GM19239 (cell line): ENCODE data around the gene CAMKV.

Source experiments
- DNase-seq: peaks from one replicate; pipeline ENCODE4 v3.0.0; 2011; ENCODE audit warnings: low spot score; ENCODE audit not compliant: insufficient read length
- FAIRE-seq: peaks from 2 replicates; lab custom pipeline; 2011; peaks lifted over from hg19 to GRCh38; lab: Jason Lieb, UNC

CAMKV gene

DNA sequence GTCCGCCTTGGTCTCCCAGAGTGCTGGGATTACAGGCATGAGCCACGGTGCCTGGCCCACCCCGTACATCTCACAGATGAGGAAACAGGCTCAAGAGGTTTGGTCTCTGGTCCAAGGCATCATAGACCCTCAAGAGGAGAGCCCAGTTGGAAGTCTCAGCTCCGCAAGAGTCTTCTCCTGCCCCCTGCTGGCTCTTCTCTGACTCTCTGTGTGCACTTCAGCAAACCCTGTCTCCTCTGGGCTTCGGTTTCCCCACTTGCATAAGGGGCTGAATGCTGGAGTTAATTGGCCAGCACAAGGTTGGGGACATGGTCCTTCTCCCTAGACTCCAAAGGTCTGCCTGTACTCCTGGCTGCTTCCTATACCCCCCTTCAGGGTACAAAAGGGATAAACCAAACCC is 30.1 kb upstream of the CAMKV start:
- FAIRE-seq (no peak), DNase-seq (no peak)

DNA sequence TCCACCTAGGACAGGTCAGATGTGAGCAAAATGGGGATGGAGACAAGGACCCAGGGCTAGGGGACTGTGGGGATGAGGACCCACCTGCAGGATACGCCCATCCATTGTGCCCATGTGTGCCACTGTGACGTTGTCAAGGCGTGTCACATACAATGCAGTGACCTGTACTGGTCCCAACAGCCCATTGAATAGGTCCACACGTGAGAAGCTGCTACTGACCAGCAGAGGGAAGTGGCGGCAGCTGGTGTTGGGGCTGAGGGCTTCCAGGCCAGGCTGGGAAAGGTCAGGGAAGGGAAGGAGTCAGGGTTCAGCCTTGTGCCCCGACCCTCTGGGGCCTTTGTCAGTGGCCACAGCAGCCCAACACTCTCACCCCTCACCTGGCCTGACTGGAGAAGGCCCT is 29.3 kb upstream of the CAMKV start:
- DNase-seq, result no peak
- no peak for FAIRE-seq

DNA sequence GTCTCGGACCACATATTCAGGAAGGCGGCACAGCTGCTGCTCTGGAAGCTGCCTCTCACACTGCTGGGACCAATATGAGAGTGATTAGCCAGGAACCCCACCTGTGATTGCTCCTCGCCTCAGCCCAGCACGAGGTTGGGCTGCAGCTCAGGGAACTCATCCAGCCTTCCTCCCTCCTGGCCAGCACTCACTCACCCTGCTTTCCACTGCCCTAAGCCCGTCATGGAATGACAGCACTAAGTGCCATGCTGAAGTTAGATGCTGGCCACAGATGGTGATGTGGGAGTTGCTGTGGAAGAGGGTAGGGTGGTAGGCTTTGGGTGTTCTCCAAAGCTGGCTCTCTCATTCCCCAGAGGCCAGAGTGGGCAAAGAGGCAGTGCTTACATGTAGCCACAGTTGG is 26.6 kb upstream of the CAMKV start:
- FAIRE-seq (no peak), DNase-seq (no peak)

DNA sequence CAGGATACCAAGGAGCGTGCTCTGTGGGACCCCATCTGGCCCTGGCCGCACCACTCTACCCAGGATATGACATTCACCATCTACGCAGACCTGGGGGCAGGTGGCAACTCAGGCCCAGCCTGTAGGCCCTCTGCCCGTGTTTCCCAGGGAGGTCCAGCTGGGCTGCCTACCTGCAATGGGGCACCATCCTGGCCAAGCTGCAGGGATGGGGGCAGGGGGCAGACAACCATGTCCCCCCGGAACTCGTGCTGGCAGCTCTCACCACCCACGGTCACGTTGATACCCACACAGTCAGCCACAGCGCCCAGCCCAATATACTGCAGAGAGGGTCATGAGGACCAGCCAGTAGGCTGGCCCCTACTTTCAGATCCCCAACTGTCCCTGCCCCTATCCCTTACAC is 26.1 kb upstream of the CAMKV start:
- no peak for FAIRE-seq

DNA sequence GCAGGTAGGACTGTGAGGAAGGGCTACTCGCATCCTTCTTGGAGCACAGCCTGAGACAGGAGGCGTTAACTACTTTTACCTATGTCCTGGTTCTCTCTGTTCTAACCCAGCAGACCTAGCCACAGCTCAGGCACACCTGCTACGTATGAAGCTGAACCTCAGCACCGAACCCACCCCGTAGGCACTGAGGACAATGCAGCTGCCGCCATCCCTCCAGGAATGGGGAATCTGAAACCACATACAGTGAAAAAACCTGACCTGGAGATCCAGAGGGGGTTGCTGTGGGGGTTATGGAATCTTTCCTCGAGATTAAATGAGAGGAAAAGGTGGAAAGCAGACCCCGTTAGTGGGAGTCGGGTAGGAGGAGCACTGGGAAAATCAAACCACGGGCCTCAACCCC is 19.6 kb upstream of the CAMKV start:
- no peak for DNase-seq
- FAIRE-seq, result no peak

More for the DNA sequence above, 26.1 kb upstream of the CAMKV start:
- DNase-seq, result no peak

DNA sequence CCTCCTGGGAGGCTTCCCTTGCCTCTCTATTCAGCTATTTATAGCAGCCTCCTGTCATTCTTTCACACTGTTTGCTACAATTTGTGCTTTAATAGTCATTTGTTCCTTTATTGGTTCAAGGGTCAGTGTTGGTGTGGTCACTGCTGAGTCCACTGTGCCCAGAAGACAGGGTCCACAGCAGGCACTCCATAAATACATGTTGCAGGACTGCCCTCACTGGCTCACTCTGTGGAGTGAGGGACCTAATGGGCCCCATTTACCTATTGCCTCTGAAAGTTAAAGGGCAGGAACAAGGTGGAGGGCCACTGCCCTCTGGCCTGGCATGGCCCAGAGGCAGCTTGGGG is 17.2 kb upstream of the CAMKV start:
- DNase-seq, result no peak
- FAIRE-seq, result no peak

DNA sequence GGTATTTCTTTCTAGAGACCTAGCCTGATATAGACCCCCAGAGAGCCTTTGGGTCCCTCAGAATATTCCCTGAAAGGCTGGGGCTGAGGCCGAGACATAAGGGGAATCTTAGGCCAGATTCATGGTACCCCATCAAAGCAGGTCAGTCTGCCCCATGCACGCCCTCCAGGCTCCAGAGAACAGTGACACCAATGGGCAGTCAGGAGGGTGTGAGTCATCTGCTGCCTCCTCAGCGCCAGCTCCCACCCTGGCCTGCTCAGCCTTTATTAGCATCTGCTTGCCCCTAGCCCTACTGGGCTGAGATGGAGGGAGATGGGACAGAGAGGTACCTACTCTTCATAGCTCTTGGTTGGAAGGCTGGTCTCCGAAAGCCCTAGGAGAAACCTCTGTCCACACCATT is 14.3 kb upstream of the CAMKV start:
- FAIRE-seq, result no peak
- no peak for DNase-seq

DNA sequence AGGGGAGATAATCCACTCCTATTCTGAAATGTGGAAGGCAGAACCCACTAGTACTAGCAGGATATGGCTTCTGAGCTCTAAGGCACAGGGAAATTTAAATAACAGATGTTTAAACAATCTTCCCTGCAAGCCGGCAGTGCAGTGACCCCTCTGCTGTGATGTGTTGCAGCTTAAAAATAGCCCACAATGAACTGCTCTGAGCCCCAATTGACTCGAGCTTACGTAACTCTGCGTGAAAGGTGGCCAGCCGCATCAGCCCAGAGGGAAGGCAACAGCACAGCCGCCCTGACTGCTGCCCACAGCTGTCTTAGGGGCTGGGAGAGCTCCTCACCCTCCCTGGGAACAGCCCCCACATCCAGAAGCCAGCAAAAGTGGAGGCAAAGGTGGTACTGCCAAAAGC is 12.5 kb upstream of the CAMKV start:
- no peak for DNase-seq
- FAIRE-seq, result no peak

DNA sequence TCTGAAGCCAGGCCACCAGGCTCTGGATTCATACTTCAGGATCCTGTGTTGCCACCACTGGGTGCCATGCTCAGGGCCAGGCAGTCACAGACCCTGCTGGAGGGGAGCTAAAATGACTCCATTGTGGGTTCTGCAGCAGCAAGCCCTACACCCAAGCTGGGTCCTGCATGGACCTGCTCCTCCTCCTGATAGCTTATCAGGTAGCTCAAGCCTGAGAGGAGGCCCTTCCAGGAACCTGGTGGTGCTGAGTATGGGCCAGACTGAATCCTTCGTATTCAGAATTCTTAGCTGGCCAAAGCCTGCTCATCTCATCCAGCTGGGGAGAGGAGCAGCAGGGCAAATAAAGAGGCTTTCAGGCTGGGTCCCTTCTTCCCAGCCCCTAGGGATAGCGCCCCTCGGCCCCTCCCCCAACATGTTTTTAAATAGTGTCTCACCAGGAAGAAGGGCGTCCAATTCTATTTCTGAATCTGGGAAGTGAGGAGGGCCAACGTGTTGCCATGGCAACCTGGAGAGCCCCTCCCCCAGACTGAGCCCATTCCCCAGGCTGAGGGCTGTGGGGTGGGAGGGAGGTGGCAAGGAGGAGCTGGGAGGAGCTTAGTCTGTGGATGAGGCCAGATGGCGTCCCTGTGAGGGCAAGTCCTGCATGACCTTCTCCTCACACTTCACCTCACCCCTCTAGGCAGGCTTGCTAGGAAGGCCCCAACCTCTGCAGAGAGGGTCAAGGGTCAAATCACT is 11.0 kb upstream of the CAMKV start:
- FAIRE-seq (no peak), DNase-seq (no peak)

DNA sequence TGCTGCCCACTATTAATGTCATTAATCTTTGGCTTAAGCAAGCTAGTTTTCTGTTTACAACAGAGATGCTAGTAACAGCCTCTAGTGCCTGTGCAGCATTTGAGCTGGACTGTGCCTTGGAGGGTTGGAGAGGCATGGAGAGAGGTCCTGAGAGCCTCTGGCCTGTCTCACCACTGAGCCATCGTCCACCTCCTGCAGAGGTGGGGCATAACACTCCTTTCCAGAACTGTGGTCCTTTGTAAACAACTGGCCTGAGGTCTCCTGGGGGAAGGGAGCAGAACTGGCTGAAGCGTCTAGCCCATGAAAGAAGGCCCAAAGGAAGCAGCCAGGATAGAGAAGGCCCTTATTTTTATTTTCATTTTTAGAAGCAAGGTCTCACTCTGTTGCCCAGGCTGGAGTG is 10.0 kb upstream of the CAMKV start:
- DNase-seq (no peak), FAIRE-seq (no peak)

DNA sequence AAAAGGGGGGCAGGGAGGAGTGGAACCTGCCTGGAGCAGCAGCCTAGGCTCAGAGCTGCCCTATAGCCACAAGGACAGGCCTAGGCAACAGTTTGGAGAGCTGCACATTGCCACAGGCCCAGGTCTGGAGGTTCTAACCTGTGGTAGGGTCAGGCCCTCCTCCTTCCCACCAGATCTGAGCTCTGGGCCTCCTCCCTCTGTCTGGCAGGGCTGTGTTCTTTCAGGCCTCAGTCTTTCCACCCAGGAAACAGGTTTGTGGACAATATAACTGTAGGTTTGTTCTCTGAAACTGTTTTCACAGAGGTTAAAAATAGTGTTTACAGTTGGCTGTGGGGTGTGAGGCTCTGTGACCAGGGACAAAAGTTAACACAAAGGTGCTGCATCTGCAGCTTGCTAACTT is 9.0 kb upstream of the CAMKV start:
- FAIRE-seq (no peak), DNase-seq (no peak)

DNA sequence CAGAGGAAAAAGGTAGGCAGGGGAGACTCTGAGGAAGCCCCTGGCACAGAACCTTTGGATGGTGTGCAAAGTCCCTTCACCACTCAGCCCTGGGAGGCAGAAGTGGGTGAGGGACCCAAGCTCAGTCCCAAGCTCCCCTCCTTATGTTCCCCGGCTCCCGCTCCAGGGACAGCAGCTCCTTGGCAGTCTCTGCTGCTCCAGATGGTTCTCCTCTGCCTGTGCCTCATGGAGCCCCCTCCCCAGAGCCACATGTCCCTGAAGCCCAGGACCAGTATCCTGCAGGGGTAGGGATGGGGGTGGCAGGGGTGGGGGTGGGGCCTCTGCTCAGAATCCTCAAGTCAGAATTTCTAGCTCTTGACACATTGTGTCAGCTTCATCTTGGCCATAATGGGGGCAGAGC is 8.0 kb upstream of the CAMKV start:
- FAIRE-seq, result no peak
- no peak for DNase-seq

DNA sequence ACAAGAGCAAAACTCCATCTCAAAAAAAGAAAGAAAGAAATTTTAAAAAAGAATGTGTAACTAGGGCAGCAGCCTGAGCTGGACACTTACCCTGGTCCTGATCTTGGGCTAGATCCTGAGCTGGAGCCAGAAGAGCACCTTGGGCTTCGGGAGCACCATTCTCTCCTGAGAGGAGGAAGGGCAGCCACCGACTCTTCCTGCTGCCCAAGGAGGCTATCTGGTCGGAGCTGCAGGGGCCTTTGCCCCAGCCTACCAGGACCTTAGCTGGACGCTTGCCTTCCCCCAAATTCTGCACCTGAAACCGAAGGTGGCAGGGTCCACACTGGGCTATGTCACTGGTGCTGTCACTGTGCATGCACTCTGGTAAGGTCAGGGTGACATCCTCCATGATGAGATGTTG is 6.9 kb upstream of the CAMKV start:
- no peak for FAIRE-seq
- DNase-seq, result no peak

DNA sequence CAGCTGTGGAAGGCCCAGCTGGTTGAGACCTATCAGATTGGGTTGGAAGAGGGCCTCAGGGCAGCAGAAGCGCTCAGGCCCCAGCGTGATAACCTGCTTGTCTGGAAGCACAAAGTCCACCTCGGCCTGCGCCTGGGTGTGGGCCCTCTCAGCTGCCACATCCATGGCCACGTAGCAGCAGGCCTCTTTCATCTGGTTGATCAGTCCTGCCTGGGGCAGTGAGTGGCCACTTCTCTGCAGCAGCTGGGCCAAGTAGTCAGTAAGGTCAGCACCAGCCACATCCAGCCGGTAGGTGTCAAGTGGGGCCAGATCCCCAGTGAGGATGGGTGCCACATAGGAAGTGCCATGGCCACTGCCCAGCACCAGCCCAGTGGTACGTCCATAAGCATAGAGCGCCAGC is 3.9 kb upstream of the CAMKV start:
- no peak for DNase-seq
- FAIRE-seq, result no peak

DNA sequence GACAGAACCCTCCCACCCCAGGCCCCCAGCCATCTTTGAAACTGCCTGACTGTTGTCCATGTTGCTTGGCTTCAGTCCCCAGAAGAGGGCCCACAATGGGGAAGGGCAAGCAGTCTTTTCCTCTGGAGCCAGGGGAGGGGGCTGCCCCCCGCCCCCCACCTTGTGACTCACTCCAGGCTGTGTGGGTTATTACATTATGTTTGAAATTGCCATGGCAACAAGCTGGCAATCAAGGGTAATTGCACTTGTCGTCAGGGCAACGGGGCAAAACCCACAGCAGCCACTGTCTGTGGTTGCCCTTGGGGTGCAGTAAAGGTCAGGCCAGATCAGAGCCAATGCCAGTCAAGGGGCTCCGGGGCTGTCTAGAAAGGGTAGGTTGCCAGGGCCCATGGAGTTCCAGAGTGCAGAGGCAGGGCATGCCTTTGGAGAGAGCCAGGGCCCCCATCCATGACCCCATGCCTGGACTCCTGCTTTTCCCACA is 3.1 kb upstream of the CAMKV start:
- no peak for FAIRE-seq
- DNase-seq, result no peak

DNA sequence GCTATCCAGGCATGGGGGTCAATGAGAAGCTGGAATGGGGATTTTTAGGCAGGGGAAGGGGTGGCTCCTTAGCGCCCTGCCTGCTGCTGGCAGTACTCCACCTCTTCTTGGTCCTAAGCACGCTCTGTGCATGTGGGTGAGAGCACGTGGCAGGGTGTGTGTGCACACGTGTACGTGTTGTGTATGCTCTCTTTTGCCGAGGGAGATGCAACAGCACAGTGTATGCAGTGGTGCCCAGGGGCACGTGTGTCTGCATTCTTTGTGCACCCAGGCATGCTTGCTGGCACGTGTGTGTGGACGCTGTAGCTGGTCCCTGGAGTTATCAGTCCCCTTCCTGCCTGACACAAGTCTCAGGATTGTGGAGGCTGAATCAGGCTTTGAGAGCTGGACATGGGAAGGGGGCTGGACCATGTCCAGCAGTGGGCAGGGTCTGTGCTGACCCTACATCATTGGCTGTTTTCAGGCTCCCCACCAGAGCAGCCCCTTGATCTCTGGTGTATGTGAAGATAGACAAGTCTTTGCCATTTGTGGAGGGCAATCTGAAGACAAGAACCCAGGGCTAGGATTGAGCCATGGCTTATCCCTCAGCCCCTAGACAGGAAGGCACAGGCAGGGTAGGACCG is 1.9 kb upstream of the CAMKV start:
- no peak for DNase-seq
- no peak for FAIRE-seq

DNA sequence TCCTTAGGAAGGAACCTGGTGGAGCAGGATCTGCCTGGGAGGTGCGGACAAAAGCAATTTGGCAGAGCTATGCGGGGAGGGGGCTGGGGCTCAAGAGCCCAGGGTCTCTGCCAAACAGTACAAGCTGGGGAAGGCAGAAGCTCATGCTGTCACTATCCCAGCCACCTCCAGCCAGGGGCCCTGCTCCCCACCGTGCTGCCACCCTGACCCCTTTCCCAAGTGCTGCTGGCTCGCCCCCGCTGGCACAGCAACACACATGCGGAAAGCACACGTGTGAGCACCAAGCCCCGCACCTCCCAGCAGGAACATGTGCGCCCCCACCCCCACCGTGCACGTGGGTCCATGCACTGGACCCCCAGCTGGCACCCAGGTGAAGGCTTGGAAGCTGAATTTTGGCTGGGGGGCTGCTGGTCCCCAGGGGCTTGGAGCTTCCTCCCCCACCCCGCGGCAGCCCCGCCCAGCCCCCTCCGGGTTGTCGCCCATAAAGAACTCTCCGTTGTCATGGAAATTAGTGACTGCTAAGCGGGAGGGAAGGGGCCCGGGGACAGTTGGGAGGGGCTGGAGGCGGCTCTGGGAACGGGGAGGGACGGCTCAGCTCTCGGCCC is 742 bp downstream of the CAMKV start:
- FAIRE-seq, result no peak
- DNase-seq, result no peak

DNA sequence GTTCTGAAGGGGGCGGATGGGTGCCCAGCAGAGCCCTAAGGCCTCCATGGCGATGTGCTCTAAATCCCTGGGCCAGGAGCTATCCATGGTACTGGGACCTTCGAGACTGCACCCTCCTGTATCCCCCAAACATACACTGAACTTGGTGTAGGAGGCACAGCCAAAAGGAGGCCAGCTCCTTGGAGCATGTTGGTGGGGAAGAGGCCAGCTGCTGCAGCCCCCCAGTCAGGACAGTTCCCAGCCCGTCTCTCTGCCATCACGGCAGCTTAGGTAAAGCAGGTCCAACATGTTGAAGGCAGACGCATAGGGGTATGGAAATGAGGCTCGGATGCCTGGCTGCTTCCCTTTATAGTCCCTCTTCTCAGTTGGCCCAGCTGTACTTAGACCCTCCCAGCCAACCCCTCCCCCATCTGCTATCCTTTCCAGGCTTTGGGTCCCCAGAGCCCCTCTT is 1.8 kb downstream of the CAMKV start:
- DNase-seq, result no peak
- FAIRE-seq, result no peak

DNA sequence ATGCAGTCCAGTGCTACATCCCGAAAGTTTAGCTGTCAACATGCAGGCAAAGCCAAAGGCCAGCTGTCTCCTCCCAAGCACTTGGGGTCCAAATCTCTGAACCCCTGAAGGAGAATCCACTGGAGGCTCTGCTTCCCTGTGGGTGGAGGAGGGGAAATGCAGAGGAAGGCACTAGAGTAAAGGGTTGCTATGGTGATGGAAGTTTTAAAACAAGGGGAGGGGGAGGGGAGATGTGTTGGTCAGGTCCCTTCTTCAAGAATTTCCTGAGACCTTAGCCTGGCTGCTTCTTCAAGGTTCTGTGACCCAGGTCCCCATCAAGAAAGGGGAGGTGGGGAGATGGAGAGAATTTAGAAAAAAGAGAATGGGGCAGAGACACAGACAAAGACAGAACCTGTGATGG is 2.3 kb downstream of the CAMKV start:
- DNase-seq, result no peak
- FAIRE-seq, result no peak

DNA sequence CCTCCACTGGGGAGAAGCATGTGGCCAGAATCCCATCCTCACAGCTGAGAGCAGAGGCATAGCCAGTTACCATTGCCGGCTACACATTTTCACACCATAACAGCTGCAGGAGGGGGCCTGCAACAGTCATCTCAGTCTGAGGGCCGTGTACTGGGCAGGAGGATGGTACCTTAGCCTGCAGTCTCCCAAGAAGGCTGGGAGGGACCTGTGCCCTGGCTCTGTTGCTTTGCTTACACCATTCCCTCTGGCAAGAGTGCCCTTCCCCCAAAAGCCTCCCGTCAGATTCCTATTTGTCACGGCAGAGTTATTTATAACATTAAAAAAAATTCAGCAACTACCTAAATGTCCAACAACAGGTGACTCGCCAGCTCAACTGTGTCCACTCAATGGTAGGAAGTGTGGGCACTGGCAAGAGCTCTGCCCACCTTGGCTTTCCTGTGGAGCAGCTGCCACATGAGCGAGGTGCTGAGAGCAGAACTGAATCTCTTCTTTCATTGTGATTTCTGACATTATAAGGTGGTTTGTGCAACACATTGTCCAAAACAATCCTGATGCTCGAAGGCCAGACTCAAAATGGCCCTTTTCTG is 4.4 kb downstream of the CAMKV start:
- FAIRE-seq, result no peak
- DNase-seq, result no peak

DNA sequence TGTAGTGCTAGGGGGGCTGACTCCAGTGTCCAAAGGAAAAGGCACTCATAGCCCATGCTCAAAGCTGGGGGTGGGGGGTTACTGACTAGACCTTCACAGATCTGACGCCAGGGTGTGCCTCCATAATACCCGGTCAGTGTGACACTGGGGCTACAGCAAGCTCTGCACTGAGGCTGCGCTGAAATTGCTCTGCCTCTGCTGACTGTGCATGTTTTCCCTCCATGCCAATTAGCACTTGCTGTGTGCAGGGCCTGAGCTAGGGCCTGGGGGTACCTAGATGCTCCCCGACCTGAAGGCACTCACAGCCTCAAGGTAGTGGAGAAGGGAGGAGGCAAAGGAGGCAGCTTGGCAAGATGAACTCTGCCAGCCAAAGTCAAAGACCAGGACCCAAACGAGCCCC is 5.2 kb downstream of the CAMKV start:
- no peak for DNase-seq

More for the DNA sequence above, 5.2 kb downstream of the CAMKV start:
- no peak for FAIRE-seq
